HCT116 (cell line): ENCODE measurements around the gene ISM1. TPM values are rescaled to one million over a fixed set of nuclear protein-coding genes. Genes with fewer than 3 reads are reported as not detected.

ENCODE experiments used
- ATAC-seq: fragments of 200-7000 bp; cut with Tn5 transposase; 2 replicates; pipeline ENCODE4 v1.9.1; 2020; ENCODE audit warnings: mild to moderate bottlenecking, moderate library complexity
- BruUV-seq: library from RNA; stranded (reverse); fragments of 400-500 nt; replicated peaks from 2 replicates; lab custom pipeline; 2021; lab: Mats Ljungman, UMichigan
- CTCF ChIA-PET: fragments of 300-600 bp; sonication (Branson Sonifier 250); formaldehyde crosslinking; loops from one replicate; lab custom pipeline; 2021; ENCODE audit warnings: antibody characterized with exemption; lab: Charles Lee
- POLR2A ChIA-PET: fragments of 300-600, 350-600 bp; sonication (Branson Sonifier 250); formaldehyde crosslinking; loops from one replicate; lab custom pipeline; 2021; ENCODE audit warnings: antibody characterized with exemption; lab: Charles Lee
- RAD21 ChIA-PET, 2 experiments: fragments of 300-600 bp; sonication (Branson Sonifier 250); formaldehyde crosslinking; loops; one replicate each; lab custom pipeline; 2023; ENCODE audit warnings: low total read pairs in 2 of 2; ENCODE audit not compliant: uncharacterized antibody in 2 of 2, unreplicated experiment in 2 of 2, low non-redundant PET in 1 of 2; lab: Charles Lee
- DNase-seq: peaks from one replicate; pipeline ENCODE4 v3.0.0-alpha.2; 2010; ENCODE audit warnings: low read depth, low spot score
- H2AFZ ChIP-seq: fragments of 200-600 bp; shearing (Covaris generic), sonication (generic); 2 replicates; pipeline ENCODE4 v1.6.1; 2017; ENCODE audit warnings: low read depth, mixed run types, mixed read lengths, antibody characterized with exemption, low read length; ENCODE audit not compliant: poor library complexity, severe bottlenecking
- H3K27ac ChIP-seq: 2 replicates; pipeline ENCODE4 v1.5.1; 2012; ENCODE audit warnings: low read depth, low read length
- H3K27me3 ChIP-seq: fragments of 200-600 bp; sonication (generic); 2 replicates; pipeline ENCODE4 v1.6.1; 2016; ENCODE audit warnings: mixed run types, low read length, mixed read lengths; ENCODE audit not compliant: insufficient read depth
- H3K36me3 ChIP-seq, 2 experiments: fragments of 200-500 bp in 1 of 2; fragments of 200-600 bp in 1 of 2; sonication (Bioruptor generic) in 1 of 2; sonication (generic) in 1 of 2; 2 replicates each; pipeline versions ENCODE4 v1.5.1 to v1.6.1; 2014 to 2016; ENCODE audit warnings: low read length in 2 of 2, inconsistent platforms in 1 of 2, mixed read lengths in 1 of 2, mixed run types in 1 of 2; ENCODE audit not compliant: insufficient read depth in 2 of 2, control insufficient read depth in 1 of 2
- H3K4me1 ChIP-seq, 2 experiments: fragments of 200-600 bp in 1 of 2; sonication (generic) in 1 of 2; 2 replicates each; pipeline versions ENCODE4 v1.5.1 to v1.6.1; 2012 to 2017; ENCODE audit warnings: low read length in 2 of 2, inconsistent platforms in 1 of 2, mild to moderate bottlenecking in 1 of 2, mixed read lengths in 1 of 2, mixed run types in 1 of 2, moderate library complexity in 1 of 2; ENCODE audit not compliant: insufficient read depth in 2 of 2, control insufficient read depth in 1 of 2
- H3K4me2 ChIP-seq: fragments of 200-600 bp; sonication (generic); 2 replicates; pipeline ENCODE4 v1.6.1; 2017; ENCODE audit warnings: mixed run types, low read length, mixed read lengths
- H3K4me3 ChIP-seq, 2 experiments: fragments of 200-600 bp in 1 of 2; sonication (generic) in 1 of 2; replicated peaks in 1 of 2; 2 replicates each; pipeline ENCODE4 v1.5.1; 2011 to 2016; ENCODE audit warnings: low read length in 2 of 2, control low read depth in 1 of 2, low read depth in 1 of 2, mild to moderate bottlenecking in 1 of 2, mixed read lengths in 1 of 2, mixed run types in 1 of 2
- H3K79me2 ChIP-seq: fragments of 200-600 bp; sonication (generic); 2 replicates; pipeline ENCODE4 v1.6.1; 2017; ENCODE audit warnings: mild to moderate bottlenecking, mixed run types, low read length, moderate library complexity, mixed read lengths; ENCODE audit not compliant: insufficient read depth
- H3K9ac ChIP-seq: fragments of 200-600 bp; sonication (generic); 2 replicates; pipeline ENCODE4 v1.6.1; 2016; ENCODE audit warnings: low read length, mixed read lengths
- H3K9me2 ChIP-seq: fragments of 200-600 bp; sonication (generic), shearing (Covaris generic); 2 replicates; pipeline ENCODE4 v1.6.1; 2017; ENCODE audit warnings: mixed run types, mild to moderate bottlenecking, moderate library complexity; ENCODE audit not compliant: insufficient read depth
- H3K9me3 ChIP-seq, 2 experiments: fragments of 200-500 bp in 1 of 2; fragments of 200-600 bp in 1 of 2; sonication (Bioruptor generic) in 1 of 2; sonication (generic) in 1 of 2; 2 replicates each; pipeline ENCODE4 v1.6.1; 2014 to 2017; ENCODE audit warnings: low read length in 2 of 2, mixed read lengths in 2 of 2, inconsistent platforms in 1 of 2, low read depth in 1 of 2, mild to moderate bottlenecking in 1 of 2, mixed run types in 1 of 2, moderate library complexity in 1 of 2; ENCODE audit not compliant: control insufficient read depth in 1 of 2, insufficient read depth in 1 of 2
- H4K20me1 ChIP-seq: fragments of 200-600 bp; sonication (generic), shearing (Covaris generic); 2 replicates; pipeline ENCODE4 v1.6.1; 2017; ENCODE audit warnings: mixed run types, mild to moderate bottlenecking, moderate library complexity; ENCODE audit not compliant: insufficient read depth
- EZH2phosphoT487 ChIP-seq: fragments of 200-600 bp; IDR thresholded peaks from 2 replicates; pipeline ENCODE4 v1.6.1; 2018; ENCODE audit warnings: antibody characterized with exemption, borderline replicate concordance
- FOSL1 ChIP-seq: IDR thresholded peaks from 2 replicates; pipeline ENCODE4 v1.6.1; 2012; ENCODE audit warnings: low read depth
- POLR2AphosphoS5 ChIP-seq: IDR thresholded peaks from 2 replicates; pipeline ENCODE4 v1.6.1; 2011; ENCODE audit warnings: mild to moderate bottlenecking, low read depth, low read length, moderate library complexity
- SP1 ChIP-seq: IDR thresholded peaks from 2 replicates; pipeline ENCODE4 v1.6.1; 2012; ENCODE audit warnings: low read depth
- SRF ChIP-seq: IDR thresholded peaks from 2 replicates; pipeline ENCODE4 v1.6.1; 2012; ENCODE audit warnings: low read depth
- YY1 ChIP-seq: IDR thresholded peaks from 2 replicates; pipeline ENCODE4 v1.6.1; 2011; ENCODE audit warnings: low read length, low read depth, moderate library complexity, mild to moderate bottlenecking; ENCODE audit not compliant: insufficient replicate concordance; ENCODE audit errors: extremely low read depth
- intact Hi-C: fragments of 100-400 bp; cut with micrococcal nuclease; formaldehyde crosslinking; loops from 2 replicates; pipeline ENCODE4 v1.10.0; 2022
- total RNA-seq: library from RNA; stranded (reverse); gene quantifications from one replicate; pipeline ENCODE4 v1.2.1, GENCODE V29; 2021; ENCODE audit not compliant: unreplicated experiment
- TF ChIP-seq, protein P1 (sequence below): IDR thresholded peaks from 2 replicates; pipeline ENCODE4 v1.6.1; 2012; ENCODE audit warnings: low read depth

Gene ISM1
- total RNA-seq, 1 experiment from 2014 or later, result 0.37 TPM

DNA sequence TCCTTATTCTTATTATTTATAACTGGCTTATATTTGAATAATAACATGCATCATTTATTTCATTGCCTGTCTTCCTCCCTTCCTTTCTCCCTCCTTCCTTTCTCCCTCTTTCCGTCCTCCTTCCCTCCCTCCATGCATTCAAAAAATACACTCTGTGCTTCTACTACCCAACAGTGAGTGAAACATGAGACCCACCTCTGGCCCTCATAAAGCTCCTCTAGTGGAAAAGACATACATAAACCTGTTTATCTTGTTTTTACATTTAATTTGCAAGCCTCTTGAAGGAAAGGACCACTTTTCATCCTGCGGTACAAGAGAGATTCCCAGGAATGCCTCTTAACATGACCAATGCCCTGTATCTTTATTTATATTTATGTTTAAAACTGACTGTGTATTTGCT lies 21.8 kb upstream of the ISM1 start:
- no peak for ATAC-seq
- BruUV-seq, result no TSS peak

More for the DNA sequence above, 21.8 kb upstream of the ISM1 start:
- Histone ChIP-seq H3K79me2 (no peaks in the 10 kb centered on the region), H4K20me1 (no peaks in the 10 kb centered on the region), H3K9me2 (no peaks in the 10 kb centered on the region), H3K4me1 (no peaks in the 10 kb centered on the region), H3K9me3 (no peaks in the 10 kb centered on the region), H3K4me2 (no peak overlapping the region), H3K9ac (no peak overlapping the region), H2AFZ (no peak overlapping the region), H3K36me3 (no peaks in the 10 kb centered on the region), H3K27me3 (peaks cover 10% of the 10 kb centered on the region; the same call in 1 of the 2 replicates), H3K4me3 (no peak overlapping the region), H3K27ac (no peak overlapping the region)
- TF ChIP-seq FOSL1 (no peak), POLR2AphosphoS5 (no peak), YY1 (no peak), EZH2phosphoT487 (no peak), SRF (no peak), SP1 (no peak)
- TF ChIP-seq, protein P1, sequence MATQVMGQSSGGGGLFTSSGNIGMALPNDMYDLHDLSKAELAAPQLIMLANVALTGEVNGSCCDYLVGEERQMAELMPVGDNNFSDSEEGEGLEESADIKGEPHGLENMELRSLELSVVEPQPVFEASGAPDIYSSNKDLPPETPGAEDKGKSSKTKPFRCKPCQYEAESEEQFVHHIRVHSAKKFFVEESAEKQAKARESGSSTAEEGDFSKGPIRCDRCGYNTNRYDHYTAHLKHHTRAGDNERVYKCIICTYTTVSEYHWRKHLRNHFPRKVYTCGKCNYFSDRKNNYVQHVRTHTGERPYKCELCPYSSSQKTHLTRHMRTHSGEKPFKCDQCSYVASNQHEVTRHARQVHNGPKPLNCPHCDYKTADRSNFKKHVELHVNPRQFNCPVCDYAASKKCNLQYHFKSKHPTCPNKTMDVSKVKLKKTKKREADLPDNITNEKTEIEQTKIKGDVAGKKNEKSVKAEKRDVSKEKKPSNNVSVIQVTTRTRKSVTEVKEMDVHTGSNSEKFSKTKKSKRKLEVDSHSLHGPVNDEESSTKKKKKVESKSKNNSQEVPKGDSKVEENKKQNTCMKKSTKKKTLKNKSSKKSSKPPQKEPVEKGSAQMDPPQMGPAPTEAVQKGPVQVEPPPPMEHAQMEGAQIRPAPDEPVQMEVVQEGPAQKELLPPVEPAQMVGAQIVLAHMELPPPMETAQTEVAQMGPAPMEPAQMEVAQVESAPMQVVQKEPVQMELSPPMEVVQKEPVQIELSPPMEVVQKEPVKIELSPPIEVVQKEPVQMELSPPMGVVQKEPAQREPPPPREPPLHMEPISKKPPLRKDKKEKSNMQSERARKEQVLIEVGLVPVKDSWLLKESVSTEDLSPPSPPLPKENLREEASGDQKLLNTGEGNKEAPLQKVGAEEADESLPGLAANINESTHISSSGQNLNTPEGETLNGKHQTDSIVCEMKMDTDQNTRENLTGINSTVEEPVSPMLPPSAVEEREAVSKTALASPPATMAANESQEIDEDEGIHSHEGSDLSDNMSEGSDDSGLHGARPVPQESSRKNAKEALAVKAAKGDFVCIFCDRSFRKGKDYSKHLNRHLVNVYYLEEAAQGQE, result no peak
- no peak for DNase-seq
- intact Hi-C loops, result no loop called here
- ChIA-PET POLR2A (no interaction called here), CTCF (no interaction called here), RAD21 (no interaction called here)
